Measurements from ENCODE around the gene CDHR2. TPM values are rescaled to one million over a fixed set of nuclear protein-coding genes. Genes with fewer than 3 reads are reported as not detected.

Gene CDHR2
- total and polyA plus RNA-seq, 2 of the 13 experiments (the other 11 are each of a cell fraction or from before 2014, with no cell fraction given), result 17.9 to 20.9 TPM

DNA sequence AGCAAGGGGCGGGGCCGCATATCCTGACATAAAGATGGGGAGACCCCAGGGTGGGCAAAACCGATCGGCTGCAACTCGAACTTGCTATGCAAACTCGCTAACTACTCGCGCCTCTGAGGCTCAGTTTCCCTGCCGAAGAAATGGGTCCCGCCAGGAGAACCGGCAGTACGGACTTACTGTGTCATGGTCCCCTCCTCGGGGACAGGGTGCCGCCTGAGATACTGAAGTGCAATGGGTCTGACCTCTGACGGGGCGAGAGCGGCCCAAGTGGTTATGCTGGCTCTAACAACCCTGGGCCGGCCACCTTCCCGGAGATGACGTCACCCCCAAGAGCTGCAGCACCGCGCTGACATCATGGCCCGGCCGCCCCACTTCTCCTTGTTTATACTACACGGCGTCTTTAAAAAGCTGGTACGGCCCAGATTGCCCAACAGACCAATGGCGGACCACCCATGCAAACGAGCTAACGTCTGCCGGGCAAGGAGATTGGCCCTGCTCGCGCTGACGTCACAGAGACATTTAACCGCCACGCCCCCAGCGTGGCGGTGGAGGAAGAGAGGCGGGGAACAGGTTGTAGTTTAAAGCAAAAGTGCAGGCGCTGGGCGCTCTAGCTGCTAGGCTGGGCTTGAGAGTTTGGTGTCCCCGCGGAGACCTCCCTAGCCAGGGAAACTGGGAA is 11.4 kb upstream of the CDHR2 start (continued):
- no peak for TF ChIP-seq AGO1 (IDR thresholded peaks at IDR 0.05; ENCODE audit: low read depth, low read length, poor library complexity, severe bottlenecking)
- peak; percentile 99 for TF ChIP-seq HOXA3 (CRISPR knock-in tag; IDR thresholded peaks at IDR 0.05)
- no peak for TF ChIP-seq ZNF354B (CRISPR knock-in tag; IDR thresholded peaks at IDR 0.05)
- peak; percentile 85 for TF ChIP-seq NFYC (CRISPR knock-in tag; IDR thresholded peaks at IDR 0.05)
- TF ChIP-seq, protein P1, sequence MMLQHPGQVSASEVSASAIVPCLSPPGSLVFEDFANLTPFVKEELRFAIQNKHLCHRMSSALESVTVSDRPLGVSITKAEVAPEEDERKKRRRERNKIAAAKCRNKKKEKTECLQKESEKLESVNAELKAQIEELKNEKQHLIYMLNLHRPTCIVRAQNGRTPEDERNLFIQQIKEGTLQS (CRISPR knock-in tag; IDR thresholded peaks at IDR 0.05), result peak; percentile 71
- TF ChIP-seq ZNF207 (IDR thresholded peaks at IDR 0.05; ENCODE audit: borderline replicate concordance), result no peak
- no peak for TF ChIP-seq CCDC6 (CRISPR knock-in tag; IDR thresholded peaks at IDR 0.05)
- 0 out of 2 replicates have a peak, but pooled peaks have one; percentile 5 for TF ChIP-seq FOXO1 (CRISPR knock-in tag; IDR thresholded peaks at IDR 0.05)
- TF ChIP-seq, protein P2, sequence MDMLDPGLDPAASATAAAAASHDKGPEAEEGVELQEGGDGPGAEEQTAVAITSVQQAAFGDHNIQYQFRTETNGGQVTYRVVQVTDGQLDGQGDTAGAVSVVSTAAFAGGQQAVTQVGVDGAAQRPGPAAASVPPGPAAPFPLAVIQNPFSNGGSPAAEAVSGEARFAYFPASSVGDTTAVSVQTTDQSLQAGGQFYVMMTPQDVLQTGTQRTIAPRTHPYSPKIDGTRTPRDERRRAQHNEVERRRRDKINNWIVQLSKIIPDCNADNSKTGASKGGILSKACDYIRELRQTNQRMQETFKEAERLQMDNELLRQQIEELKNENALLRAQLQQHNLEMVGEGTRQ (IDR thresholded peaks at IDR 0.05; ENCODE audit: low read depth, low read length), result no peak
- TF ChIP-seq, protein P2 (CRISPR knock-in tag; IDR thresholded peaks at IDR 0.05; ENCODE audit: borderline replicate concordance), result 0 out of 2 replicates have a peak, but pooled peaks have one; percentile 0
- TF ChIP-seq RBM39 (IDR thresholded peaks at IDR 0.05; ENCODE audit: low read depth, low read length, poor library complexity, severe bottlenecking), result peak; percentile 51
- TF ChIP-seq ZNF562 (CRISPR knock-in tag; IDR thresholded peaks at IDR 0.05; ENCODE audit: borderline replicate concordance), result no peak
- TF ChIP-seq PRMT3 (CRISPR knock-in tag; IDR thresholded peaks at IDR 0.05; ENCODE audit: borderline replicate concordance, low read depth), result no peak
- TF ChIP-seq ZNF552 (CRISPR knock-in tag; IDR thresholded peaks at IDR 0.05; ENCODE audit: borderline replicate concordance), result no peak
- TF ChIP-seq, protein P3, sequence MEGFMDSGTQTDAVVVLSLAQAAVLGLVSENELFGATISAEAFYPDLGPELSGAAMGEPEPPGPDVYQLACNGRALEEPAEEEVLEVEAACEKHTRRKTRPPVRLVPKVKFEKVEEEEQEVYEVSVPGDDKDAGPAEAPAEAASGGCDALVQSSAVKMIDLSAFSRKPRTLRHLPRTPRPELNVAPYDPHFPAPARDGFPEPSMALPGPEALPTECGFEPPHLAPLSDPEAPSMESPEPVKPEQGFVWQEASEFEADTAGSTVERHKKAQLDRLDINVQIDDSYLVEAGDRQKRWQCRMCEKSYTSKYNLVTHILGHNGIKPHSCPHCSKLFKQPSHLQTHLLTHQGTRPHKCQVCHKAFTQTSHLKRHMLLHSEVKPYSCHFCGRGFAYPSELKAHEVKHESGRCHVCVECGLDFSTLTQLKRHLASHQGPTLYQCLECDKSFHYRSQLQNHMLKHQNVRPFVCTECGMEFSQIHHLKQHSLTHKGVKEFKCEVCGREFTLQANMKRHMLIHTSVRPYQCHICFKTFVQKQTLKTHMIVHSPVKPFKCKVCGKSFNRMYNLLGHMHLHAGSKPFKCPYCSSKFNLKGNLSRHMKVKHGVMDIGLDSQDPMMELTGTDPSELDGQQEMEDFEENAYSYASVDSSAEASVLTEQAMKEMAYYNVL (CRISPR knock-in tag; IDR thresholded peaks at IDR 0.05; ENCODE audit: borderline replicate concordance), result no peak
- TF ChIP-seq ZNF670 (CRISPR knock-in tag; IDR thresholded peaks at IDR 0.05; ENCODE audit: borderline replicate concordance), result 0 out of 2 replicates have a peak, but pooled peaks have one; percentile 47

Measured in HepG2 (cell line).